HepG2 (cell line): Measurements from ENCODE around the gene RASSF10. TPM values are rescaled to one million over a fixed set of nuclear protein-coding genes. Genes with fewer than 3 reads are reported as not detected.

ENCODE experiments used
- ATAC-seq: fragments of 200-7000 bp; cut with Tn5 transposase; 3 replicates; pipeline ENCODE4 v1.9.1; 2020; ENCODE audit warnings: mild to moderate bottlenecking, moderate library complexity
- BruUV-seq: library from RNA; stranded (reverse); fragments of 400-500 nt; replicated peaks from 2 replicates; lab custom pipeline; 2021; lab: Mats Ljungman, UMichigan
- CTCF ChIA-PET: fragments of 300-600 bp; formaldehyde crosslinking; extraction: SDS; loops from one replicate; lab custom pipeline; 2021; ENCODE audit warnings: low total read pairs, inconsistent platforms, low intra/inter-chr PET ratio; lab: Yijun Ruan, JAX
- POLR2A ChIA-PET: fragments of 350-600 bp; sonication (Branson Sonifier 250); formaldehyde crosslinking; loops from one replicate; lab custom pipeline; 2020; ENCODE audit warnings: antibody characterized with exemption, inconsistent platforms; lab: Yijun Ruan, JAX
- DNase-seq: peaks from one replicate; pipeline ENCODE4 v3.0.0-alpha.2; 2015; ENCODE audit warnings: low spot score
- FAIRE-seq: peaks from 3 replicates; lab custom pipeline; 2011; peaks lifted over from hg19 to GRCh38; lab: Jason Lieb, UNC
- H2AFZ ChIP-seq: one replicate; pipeline ENCODE4 v1.6.1; 2011; ENCODE audit warnings: low read length, inconsistent platforms
- H3K27ac ChIP-seq: fragments of 300-600 bp; 3 replicates; pipeline ENCODE4 v1.8.0; 2011; ENCODE audit warnings: mixed run types, mild to moderate bottlenecking, mixed read lengths, low read length, inconsistent platforms; ENCODE audit not compliant: insufficient read depth; ENCODE audit errors: extremely low read length
- H3K27me3 ChIP-seq, 2 experiments: fragments of 200-600 bp in 1 of 2; 2 replicates in 1 of 2; 3 replicates in 1 of 2; pipeline versions ENCODE4 v1.6.0 to v1.8.0; 2011; ENCODE audit warnings: low read length in 2 of 2, mild to moderate bottlenecking in 2 of 2, moderate library complexity in 2 of 2, inconsistent platforms in 1 of 2; ENCODE audit not compliant: insufficient read depth in 2 of 2, control insufficient read depth in 1 of 2
- H3K36me3 ChIP-seq, 2 experiments: fragments of 200-600 bp in 1 of 2; replicated peaks in 1 of 2; 2 replicates in 1 of 2; 3 replicates in 1 of 2; pipeline versions ENCODE4 v1.5.1 to v1.8.0; 2011; ENCODE audit warnings: low read length in 2 of 2, inconsistent platforms in 1 of 2; ENCODE audit not compliant: insufficient read depth in 2 of 2, control insufficient read depth in 1 of 2
- H3K4me1 ChIP-seq: 2 replicates; pipeline ENCODE4 v1.5.1; 2012; ENCODE audit warnings: low read length, inconsistent platforms; ENCODE audit not compliant: insufficient read depth
- H3K4me2 ChIP-seq: 2 replicates; pipeline ENCODE4 v1.6.0; 2011; ENCODE audit warnings: low read depth, low read length, inconsistent platforms
- H3K4me3 ChIP-seq, 3 experiments: fragments of 200-600 bp in 1 of 3; sonication (generic), shearing (Covaris generic) in 1 of 3; replicated peaks in 1 of 3; 2 replicates each; pipeline ENCODE4 v1.5.1; 2011 to 2016; ENCODE audit warnings: low read length in 3 of 3, inconsistent platforms in 2 of 3, low read depth in 2 of 3, mild to moderate bottlenecking in 2 of 3, control low read depth in 1 of 3, mixed read lengths in 1 of 3; ENCODE audit not compliant: insufficient read depth in 1 of 3
- H3K79me2 ChIP-seq: one replicate; pipeline ENCODE4 v1.6.1; 2011; ENCODE audit warnings: low read length, inconsistent platforms; ENCODE audit not compliant: insufficient read depth
- H3K9ac ChIP-seq: 2 replicates; pipeline ENCODE4 v1.6.0; 2011; ENCODE audit warnings: mild to moderate bottlenecking, low read depth, low read length, inconsistent platforms; ENCODE audit not compliant: insufficient read depth
- H3K9me3 ChIP-seq: 2 replicates; pipeline ENCODE4 v1.5.1; 2012; ENCODE audit warnings: mild to moderate bottlenecking, low read length
- H4K20me1 ChIP-seq: 2 replicates; pipeline ENCODE4 v1.6.0; 2011; ENCODE audit warnings: inconsistent platforms, mild to moderate bottlenecking, low read length, moderate library complexity; ENCODE audit not compliant: insufficient read depth
- ELF1 ChIP-seq: sonication (generic); formaldehyde crosslinking; IDR thresholded peaks from 2 replicates; pipeline ENCODE4 v1.4.0; 2020; ENCODE audit warnings: missing genetic modification reagents
- GTF2F1 ChIP-seq: fragments of 150-350 bp; IDR thresholded peaks from 2 replicates; pipeline ENCODE4 v1.6.1; 2014; ENCODE audit warnings: low read length
- NPAS2 ChIP-seq: sonication (generic); formaldehyde crosslinking; IDR thresholded peaks from 2 replicates; pipeline ENCODE4 v1.8.0; 2022; ENCODE audit warnings: mild to moderate bottlenecking, missing genetic modification reagents, borderline replicate concordance
- RBM39 ChIP-seq: fragments of 200-400 bp; formaldehyde crosslinking; IDR thresholded peaks from one replicate; pipeline ENCODE4 v1.6.1; 2018; ENCODE audit warnings: antibody characterized with exemption, mild to moderate bottlenecking, low read depth, low read length; ENCODE audit not compliant: poor library complexity, severe bottlenecking
- RNF2 ChIP-seq: fragments of 450-650 bp; conservative IDR thresholded peaks from 2 replicates; pipeline ENCODE4 v1.6.1; 2016; ENCODE audit warnings: low read depth
- ZBTB3 ChIP-seq: sonication (generic); formaldehyde crosslinking; IDR thresholded peaks from 2 replicates; pipeline ENCODE4 v1.4.0; 2020; ENCODE audit warnings: low read depth, mild to moderate bottlenecking, moderate library complexity, missing genetic modification reagents, borderline replicate concordance
- ZKSCAN8 ChIP-seq: IDR thresholded peaks from 2 replicates; pipeline ENCODE4 v1.6.1; 2016; ENCODE audit warnings: borderline replicate concordance, missing genetic modification reagents, missing compliant biosample characterization
- ZNF616 ChIP-seq: sonication (generic); formaldehyde crosslinking; IDR thresholded peaks from 2 replicates; pipeline ENCODE4 v1.5.0; 2020; ENCODE audit warnings: low read depth, mild to moderate bottlenecking, missing genetic modification reagents
- WGBS: methylation state at CpG from one replicate; pipeline ENCODE4 v1.1.6; 2017; ENCODE audit warnings: low lambda C conversion rate; 5-methylcytosine and 5-hydroxymethylcytosine counted together
- in situ Hi-C: cut with HindIII; loops from 2 replicates; pipeline ENCODE4 v1.10.0; 2017; ENCODE audit warnings: low pct_unique_long_range_greater_than_20kb; ENCODE audit not compliant: extremely low pct_ligation_motif_present
- intact Hi-C: fragments of 100-400 bp; cut with micrococcal nuclease; formaldehyde crosslinking; loops from one replicate; pipeline ENCODE4 v1.10.0; 2022; ENCODE audit not compliant: unreplicated experiment
- polyA plus RNA-seq, 8 experiments: library from polyadenylated mRNA; depleted of rRNA in 3 of 8; stranded (reverse) in 7 of 8; unstranded in 1 of 8; fragments of >200 nt; fragmentation: Illumina TruSeq in 4 of 8; extraction: Trizol in 4 of 8; gene quantifications; 2 replicates each; pipeline versions ENCODE4 v1.2.1 to v1.2.3, GENCODE V29; 2011 to 2016; ENCODE audit warnings: low read depth in 4 of 8, missing spikeins in 1 of 8, mixed read lengths in 1 of 8; ENCODE audit not compliant: insufficient read depth in 1 of 8
- total RNA-seq, 5 experiments: library from RNA; depleted of rRNA; stranded (reverse); fragments of >200 nt; fragmentation: Illumina TruSeq; extraction: Trizol; gene quantifications; 2 replicates each; pipeline ENCODE4 v1.2.3, GENCODE V29; 2016; ENCODE audit warnings: low read depth in 1 of 5
- TF ChIP-seq, protein P1 (sequence below): sonication (generic); formaldehyde crosslinking; IDR thresholded peaks from 2 replicates; pipeline ENCODE4 v1.4.0; 2020; ENCODE audit warnings: mild to moderate bottlenecking, missing genetic modification reagents

RASSF10 gene
- total and polyA plus RNA-seq, 2 of the 13 experiments (the other 11 are each of a cell fraction or from before 2014, with no cell fraction given) = not detected

DNA sequence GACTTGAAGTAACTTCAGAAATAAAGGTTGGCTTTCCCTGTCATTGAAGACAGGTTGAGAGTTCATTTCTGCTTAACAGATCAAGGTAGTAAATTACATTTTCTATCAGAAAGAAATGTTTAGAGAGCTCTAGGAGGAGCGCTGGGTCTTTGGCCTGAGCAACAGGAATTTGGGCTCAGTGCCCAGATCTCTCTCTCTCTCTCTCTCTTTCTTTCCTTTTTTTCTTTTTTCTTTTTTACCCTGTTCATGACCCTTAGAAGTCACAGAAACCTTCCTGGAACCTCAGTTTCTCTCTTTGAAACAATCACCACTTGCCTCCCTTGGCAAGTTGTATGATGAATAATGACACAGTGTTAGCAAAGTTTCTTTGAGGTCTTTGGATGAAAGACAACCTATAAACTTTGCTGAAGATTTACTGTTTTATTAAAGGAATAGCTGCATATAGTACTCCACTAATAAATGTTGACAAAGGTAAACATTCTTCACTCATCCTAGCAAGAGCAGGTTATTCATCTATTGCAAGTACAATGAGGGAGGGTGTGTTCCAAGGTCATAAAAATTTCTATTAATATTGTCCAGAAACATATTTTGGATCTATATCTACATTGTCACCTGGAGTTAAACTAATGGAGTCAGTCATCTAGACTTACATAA is 35.5 kb upstream of the RASSF10 start:
- WGBS = 58% methylated on average over 1 of the region's 1 CpG
- POLR2A ChIA-PET = no interaction called here

More for the DNA sequence above, 35.5 kb upstream of the RASSF10 start:
- CTCF ChIA-PET = no interaction called here
- ATAC-seq (no peak), DNase-seq (no peak)
- Histone ChIP-seq H3K36me3 (no peaks in the 10 kb centered on the region), H3K9ac (no peak overlapping the region), H3K27ac (no peak overlapping the region), H4K20me1 (no peaks in the 10 kb centered on the region), H2AFZ (no peak overlapping the region), H3K27me3 (no peaks in the 10 kb centered on the region), H3K9me3 (no peaks in the 10 kb centered on the region)
- no TSS peak for BruUV-seq
- in situ Hi-C loops = no loop called here
- intact Hi-C loops = no loop called here
- TF ChIP-seq RNF2 (no peak), GTF2F1 (no peak), NPAS2 (CRISPR knock-in tag) (no peak), ZNF616 (CRISPR knock-in tag) (no peak), RBM39 (no peak), ZBTB3 (CRISPR knock-in tag) (no peak), ZKSCAN8 (no peak), ELF1 (CRISPR knock-in tag) (no peak)
- TF ChIP-seq, protein P1, sequence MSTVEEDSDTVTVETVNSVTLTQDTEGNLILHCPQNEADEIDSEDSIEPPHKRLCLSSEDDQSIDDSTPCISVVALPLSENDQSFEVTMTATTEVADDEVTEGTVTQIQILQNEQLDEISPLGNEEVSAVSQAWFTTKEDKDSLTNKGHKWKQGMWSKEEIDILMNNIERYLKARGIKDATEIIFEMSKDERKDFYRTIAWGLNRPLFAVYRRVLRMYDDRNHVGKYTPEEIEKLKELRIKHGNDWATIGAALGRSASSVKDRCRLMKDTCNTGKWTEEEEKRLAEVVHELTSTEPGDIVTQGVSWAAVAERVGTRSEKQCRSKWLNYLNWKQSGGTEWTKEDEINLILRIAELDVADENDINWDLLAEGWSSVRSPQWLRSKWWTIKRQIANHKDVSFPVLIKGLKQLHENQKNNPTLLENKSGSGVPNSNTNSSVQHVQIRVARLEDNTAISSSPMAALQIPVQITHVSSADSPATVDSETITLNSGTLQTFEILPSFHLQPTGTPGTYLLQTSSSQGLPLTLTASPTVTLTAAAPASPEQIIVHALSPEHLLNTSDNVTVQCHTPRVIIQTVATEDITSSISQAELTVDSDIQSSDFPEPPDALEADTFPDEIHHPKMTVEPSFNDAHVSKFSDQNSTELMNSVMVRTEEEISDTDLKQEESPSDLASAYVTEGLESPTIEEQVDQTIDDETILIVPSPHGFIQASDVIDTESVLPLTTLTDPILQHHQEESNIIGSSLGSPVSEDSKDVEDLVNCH (CRISPR knock-in tag) = no peak
- TF ChIP-seq, all 625 proteins: peak for 0
- FAIRE-seq = no peak
- H3K4me1 ChIP-seq = no peaks in the 10 kb centered on the region
- H3K4me3 ChIP-seq = no peak overlapping the region
- no peak overlapping the region for H3K4me2 ChIP-seq
- no peaks in the 10 kb centered on the region for H3K79me2 ChIP-seq
